HepG2 (cell line): ENCODE measurements around the gene MATN1. TPM values are rescaled to one million over a fixed set of nuclear protein-coding genes. Genes with fewer than 3 reads are reported as not detected.

ENCODE experiments used
- ATAC-seq: fragments of 200-7000 bp; cut with Tn5 transposase; 3 replicates; pipeline ENCODE4 v1.9.1; 2020; ENCODE audit warnings: mild to moderate bottlenecking, moderate library complexity
- BruUV-seq: library from RNA; stranded (reverse); fragments of 400-500 nt; replicated peaks from 2 replicates; lab custom pipeline; 2021; lab: Mats Ljungman, UMichigan
- CTCF ChIA-PET: fragments of 300-600 bp; formaldehyde crosslinking; extraction: SDS; loops from one replicate; lab custom pipeline; 2021; ENCODE audit warnings: low total read pairs, inconsistent platforms, low intra/inter-chr PET ratio; lab: Yijun Ruan, JAX
- POLR2A ChIA-PET: fragments of 350-600 bp; sonication (Branson Sonifier 250); formaldehyde crosslinking; loops from one replicate; lab custom pipeline; 2020; ENCODE audit warnings: antibody characterized with exemption, inconsistent platforms; lab: Yijun Ruan, JAX
- DNase-seq: peaks from one replicate; pipeline ENCODE4 v3.0.0-alpha.2; 2015; ENCODE audit warnings: low spot score
- FAIRE-seq: peaks from 3 replicates; lab custom pipeline; 2011; peaks lifted over from hg19 to GRCh38; lab: Jason Lieb, UNC
- H2AFZ ChIP-seq: one replicate; pipeline ENCODE4 v1.6.1; 2011; ENCODE audit warnings: low read length, inconsistent platforms
- H3K27ac ChIP-seq: fragments of 300-600 bp; 3 replicates; pipeline ENCODE4 v1.8.0; 2011; ENCODE audit warnings: mixed run types, mild to moderate bottlenecking, mixed read lengths, low read length, inconsistent platforms; ENCODE audit not compliant: insufficient read depth; ENCODE audit errors: extremely low read length
- H3K27me3 ChIP-seq, 2 experiments: fragments of 200-600 bp in 1 of 2; 2 replicates in 1 of 2; 3 replicates in 1 of 2; pipeline versions ENCODE4 v1.6.0 to v1.8.0; 2011; ENCODE audit warnings: low read length in 2 of 2, mild to moderate bottlenecking in 2 of 2, moderate library complexity in 2 of 2, inconsistent platforms in 1 of 2; ENCODE audit not compliant: insufficient read depth in 2 of 2, control insufficient read depth in 1 of 2
- H3K36me3 ChIP-seq, 2 experiments: fragments of 200-600 bp in 1 of 2; replicated peaks in 1 of 2; 2 replicates in 1 of 2; 3 replicates in 1 of 2; pipeline versions ENCODE4 v1.5.1 to v1.8.0; 2011; ENCODE audit warnings: low read length in 2 of 2, inconsistent platforms in 1 of 2; ENCODE audit not compliant: insufficient read depth in 2 of 2, control insufficient read depth in 1 of 2
- H3K4me1 ChIP-seq: 2 replicates; pipeline ENCODE4 v1.5.1; 2012; ENCODE audit warnings: low read length, inconsistent platforms; ENCODE audit not compliant: insufficient read depth
- H3K4me2 ChIP-seq: 2 replicates; pipeline ENCODE4 v1.6.0; 2011; ENCODE audit warnings: low read depth, low read length, inconsistent platforms
- H3K4me3 ChIP-seq, 3 experiments: fragments of 200-600 bp in 1 of 3; sonication (generic), shearing (Covaris generic) in 1 of 3; replicated peaks in 1 of 3; 2 replicates each; pipeline ENCODE4 v1.5.1; 2011 to 2016; ENCODE audit warnings: low read length in 3 of 3, inconsistent platforms in 2 of 3, low read depth in 2 of 3, mild to moderate bottlenecking in 2 of 3, control low read depth in 1 of 3, mixed read lengths in 1 of 3; ENCODE audit not compliant: insufficient read depth in 1 of 3
- H3K79me2 ChIP-seq: one replicate; pipeline ENCODE4 v1.6.1; 2011; ENCODE audit warnings: low read length, inconsistent platforms; ENCODE audit not compliant: insufficient read depth
- H3K9ac ChIP-seq: 2 replicates; pipeline ENCODE4 v1.6.0; 2011; ENCODE audit warnings: mild to moderate bottlenecking, low read depth, low read length, inconsistent platforms; ENCODE audit not compliant: insufficient read depth
- H3K9me3 ChIP-seq: 2 replicates; pipeline ENCODE4 v1.5.1; 2012; ENCODE audit warnings: mild to moderate bottlenecking, low read length
- H4K20me1 ChIP-seq: 2 replicates; pipeline ENCODE4 v1.6.0; 2011; ENCODE audit warnings: inconsistent platforms, mild to moderate bottlenecking, low read length, moderate library complexity; ENCODE audit not compliant: insufficient read depth
- BCL6 ChIP-seq: IDR thresholded peaks from 2 replicates; pipeline ENCODE4 v1.6.1; 2016; ENCODE audit warnings: missing genetic modification reagents, missing compliant biosample characterization
- CAMTA2 ChIP-seq: sonication (generic); formaldehyde crosslinking; IDR thresholded peaks from 2 replicates; pipeline ENCODE4 v1.4.0; 2020; ENCODE audit warnings: mild to moderate bottlenecking, missing genetic modification reagents, borderline replicate concordance
- HNRNPH1 ChIP-seq: fragments of 200-400 bp; formaldehyde crosslinking; optimal IDR thresholded peaks from 2 replicates; pipeline ENCODE3; 2017; ENCODE audit warnings: mild to moderate bottlenecking, low read depth, low read length
- HOXA3 ChIP-seq: sonication (generic); formaldehyde crosslinking; IDR thresholded peaks from 2 replicates; pipeline ENCODE4 v1.5.0; 2020; ENCODE audit warnings: missing genetic modification reagents
- NBN ChIP-seq: fragments of 450-650 bp; conservative IDR thresholded peaks from 2 replicates; pipeline ENCODE4 v1.6.1; 2017
- NRL ChIP-seq: sonication (generic); formaldehyde crosslinking; IDR thresholded peaks from 2 replicates; pipeline ENCODE4 v1.5.0; 2020; ENCODE audit warnings: missing genetic modification reagents, mild to moderate bottlenecking, moderate library complexity, borderline replicate concordance
- PCBP2 ChIP-seq: fragments of 200-400 bp; formaldehyde crosslinking; optimal IDR thresholded peaks from 2 replicates; pipeline ENCODE3; 2018; ENCODE audit warnings: low read length, low read depth; ENCODE audit not compliant: poor library complexity, severe bottlenecking
- RNF2 ChIP-seq: fragments of 450-650 bp; conservative IDR thresholded peaks from 2 replicates; pipeline ENCODE4 v1.6.1; 2016; ENCODE audit warnings: low read depth
- SIN3B ChIP-seq: fragments of 150-350 bp; IDR thresholded peaks from 2 replicates; pipeline ENCODE4 v1.6.1; 2014; ENCODE audit warnings: low read length
- SIX4 ChIP-seq: sonication (generic); formaldehyde crosslinking; IDR thresholded peaks from 2 replicates; pipeline ENCODE4 v1.4.0; 2020; ENCODE audit warnings: missing genetic modification reagents
- ZNF143 ChIP-seq: sonication (generic); formaldehyde crosslinking; IDR thresholded peaks from 2 replicates; pipeline ENCODE4 v1.4.0; 2020; ENCODE audit warnings: missing genetic modification reagents
- ZNF24 ChIP-seq: fragments of 450-650 bp; IDR thresholded peaks from 2 replicates; pipeline ENCODE4 v1.6.1; 2017; ENCODE audit warnings: antibody characterized with exemption, mild to moderate bottlenecking
- ZNF761 ChIP-seq: sonication (generic); formaldehyde crosslinking; conservative IDR thresholded peaks from 2 replicates; pipeline ENCODE4 v1.4.0; 2020; ENCODE audit warnings: mild to moderate bottlenecking, missing genetic modification reagents
- WGBS: methylation state at CpG from one replicate; pipeline ENCODE4 v1.1.6; 2017; ENCODE audit warnings: low lambda C conversion rate; 5-methylcytosine and 5-hydroxymethylcytosine counted together
- in situ Hi-C: cut with HindIII; loops from 2 replicates; pipeline ENCODE4 v1.10.0; 2017; ENCODE audit warnings: low pct_unique_long_range_greater_than_20kb; ENCODE audit not compliant: extremely low pct_ligation_motif_present
- intact Hi-C: fragments of 100-400 bp; cut with micrococcal nuclease; formaldehyde crosslinking; loops from one replicate; pipeline ENCODE4 v1.10.0; 2022; ENCODE audit not compliant: unreplicated experiment
- polyA plus RNA-seq, 8 experiments: library from polyadenylated mRNA; depleted of rRNA in 3 of 8; stranded (reverse) in 7 of 8; unstranded in 1 of 8; fragments of >200 nt; fragmentation: Illumina TruSeq in 4 of 8; extraction: Trizol in 4 of 8; gene quantifications; 2 replicates each; pipeline versions ENCODE4 v1.2.1 to v1.2.3, GENCODE V29; 2011 to 2016; ENCODE audit warnings: low read depth in 4 of 8, missing spikeins in 1 of 8, mixed read lengths in 1 of 8; ENCODE audit not compliant: insufficient read depth in 1 of 8
- total RNA-seq, 5 experiments: library from RNA; depleted of rRNA; stranded (reverse); fragments of >200 nt; fragmentation: Illumina TruSeq; extraction: Trizol; gene quantifications; 2 replicates each; pipeline ENCODE4 v1.2.3, GENCODE V29; 2016; ENCODE audit warnings: low read depth in 1 of 5
- TF ChIP-seq, protein P1 (sequence below): sonication (generic); formaldehyde crosslinking; IDR thresholded peaks from 2 replicates; pipeline ENCODE4 v1.5.0; 2020; ENCODE audit warnings: missing genetic modification reagents
- TF ChIP-seq, protein P2 (sequence below): sonication (generic); formaldehyde crosslinking; IDR thresholded peaks from 2 replicates; pipeline ENCODE4 v1.8.1; 2023; ENCODE audit warnings: mild to moderate bottlenecking, missing genetic modification reagents, borderline replicate concordance
- TF ChIP-seq, protein P3 (sequence below): sonication (generic); formaldehyde crosslinking; IDR thresholded peaks from 2 replicates; pipeline ENCODE4 v1.5.1; 2020; ENCODE audit warnings: mild to moderate bottlenecking, missing genetic modification reagents, moderate library complexity
- TF ChIP-seq, protein P4 (sequence below): sonication (generic); formaldehyde crosslinking; IDR thresholded peaks from 2 replicates; pipeline ENCODE4 v1.4.0; 2020; ENCODE audit warnings: missing genetic modification reagents, borderline replicate concordance

The MATN1 gene
- total and polyA plus RNA-seq, 2 of the 13 experiments (the other 11 are each of a cell fraction or from before 2014, with no cell fraction given): 0.04 to 0.05 TPM

DNA sequence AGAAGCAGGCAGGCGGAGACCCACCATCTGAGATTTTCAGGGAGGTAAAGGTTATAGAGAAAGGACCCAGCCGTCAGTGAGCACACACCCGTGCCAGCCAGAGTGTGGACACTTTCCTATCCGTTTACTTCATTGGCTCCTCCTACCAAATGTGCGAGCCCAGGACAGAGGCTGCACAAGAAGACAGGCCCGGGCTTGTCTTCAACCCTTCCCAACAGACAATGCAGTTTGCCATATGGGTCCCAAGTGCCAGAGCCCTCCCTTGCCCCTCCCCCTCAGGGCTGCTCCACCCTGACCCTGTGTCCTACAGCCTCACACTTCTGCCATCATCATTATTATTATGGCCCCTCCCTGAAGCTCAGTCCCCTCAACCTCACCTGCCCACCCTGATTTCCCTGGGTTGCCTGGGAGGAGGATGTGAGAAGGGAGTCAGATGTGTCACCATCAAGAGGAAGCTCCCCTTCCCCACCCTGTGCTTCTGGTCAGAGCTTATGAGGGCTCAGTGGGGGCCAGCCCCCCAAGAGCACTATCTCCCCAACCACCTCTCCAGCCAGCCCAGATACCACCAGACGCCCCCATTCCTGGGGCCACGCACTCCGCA lies 24.8 kb upstream of the MATN1 start:
- Histone ChIP-seq H4K20me1 (no peaks in the 10 kb centered on the region), H2AFZ (no peak overlapping the region), H3K79me2 (no peaks in the 10 kb centered on the region), H3K27ac (no peak overlapping the region), H3K4me2 (no peak overlapping the region), H3K4me1 (peaks cover 72% of the 10 kb centered on the region), H3K9me3 (no peaks in the 10 kb centered on the region), H3K27me3 (0 out of 5 replicates have a peak, but pooled peaks cover 0 to 1% of the 10 kb centered on the region in 2 experiments), H3K9ac (no peak overlapping the region), H3K36me3 (no peaks in the 10 kb centered on the region), H3K4me3 (no peak overlapping the region)
- in situ Hi-C loops: no loop called here
- no peak for FAIRE-seq
- no peak for ATAC-seq
- intact Hi-C loops: no loop called here
- DNase-seq: no peak
- CTCF ChIA-PET: no interaction called here
- BruUV-seq: no TSS peak
- 74% methylated on average over 6 of the region's 9 CpGs for WGBS
- POLR2A ChIA-PET: interaction anchor here (1.6 kb wide), 1 partner anchor 30 kb away, joined by 3 read pairs; no protein-coding TSS in a partner anchor
- TF ChIP-seq CAMTA2 (CRISPR knock-in tag) (no peak), ZNF761 (CRISPR knock-in tag) (no peak), BCL6 (CRISPR knock-in tag) (no peak), PCBP2 (no peak), SIN3B (no peak), RNF2 (no peak), NRL (CRISPR knock-in tag) (no peak), HNRNPH1 (no peak), SIX4 (no peak), NBN (no peak), HOXA3 (CRISPR knock-in tag) (no peak), ZNF24 (no peak), ZNF143 (CRISPR knock-in tag) (no peak)
- TF ChIP-seq, protein P1, sequence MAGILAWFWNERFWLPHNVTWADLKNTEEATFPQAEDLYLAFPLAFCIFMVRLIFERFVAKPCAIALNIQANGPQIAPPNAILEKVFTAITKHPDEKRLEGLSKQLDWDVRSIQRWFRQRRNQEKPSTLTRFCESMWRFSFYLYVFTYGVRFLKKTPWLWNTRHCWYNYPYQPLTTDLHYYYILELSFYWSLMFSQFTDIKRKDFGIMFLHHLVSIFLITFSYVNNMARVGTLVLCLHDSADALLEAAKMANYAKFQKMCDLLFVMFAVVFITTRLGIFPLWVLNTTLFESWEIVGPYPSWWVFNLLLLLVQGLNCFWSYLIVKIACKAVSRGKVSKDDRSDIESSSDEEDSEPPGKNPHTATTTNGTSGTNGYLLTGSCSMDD (CRISPR knock-in tag): no peak
- TF ChIP-seq, protein P2, sequence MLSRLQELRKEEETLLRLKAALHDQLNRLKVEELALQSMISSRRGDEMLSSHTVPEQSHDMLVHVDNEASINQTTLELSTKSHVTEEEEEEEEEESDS (CRISPR knock-in tag): no peak
- TF ChIP-seq, protein P3, sequence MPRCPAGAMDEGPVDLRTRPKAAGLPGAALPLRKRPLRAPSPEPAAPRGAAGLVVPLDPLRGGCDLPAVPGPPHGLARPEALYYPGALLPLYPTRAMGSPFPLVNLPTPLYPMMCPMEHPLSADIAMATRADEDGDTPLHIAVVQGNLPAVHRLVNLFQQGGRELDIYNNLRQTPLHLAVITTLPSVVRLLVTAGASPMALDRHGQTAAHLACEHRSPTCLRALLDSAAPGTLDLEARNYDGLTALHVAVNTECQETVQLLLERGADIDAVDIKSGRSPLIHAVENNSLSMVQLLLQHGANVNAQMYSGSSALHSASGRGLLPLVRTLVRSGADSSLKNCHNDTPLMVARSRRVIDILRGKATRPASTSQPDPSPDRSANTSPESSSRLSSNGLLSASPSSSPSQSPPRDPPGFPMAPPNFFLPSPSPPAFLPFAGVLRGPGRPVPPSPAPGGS (CRISPR knock-in tag): no peak
- TF ChIP-seq, protein P4, sequence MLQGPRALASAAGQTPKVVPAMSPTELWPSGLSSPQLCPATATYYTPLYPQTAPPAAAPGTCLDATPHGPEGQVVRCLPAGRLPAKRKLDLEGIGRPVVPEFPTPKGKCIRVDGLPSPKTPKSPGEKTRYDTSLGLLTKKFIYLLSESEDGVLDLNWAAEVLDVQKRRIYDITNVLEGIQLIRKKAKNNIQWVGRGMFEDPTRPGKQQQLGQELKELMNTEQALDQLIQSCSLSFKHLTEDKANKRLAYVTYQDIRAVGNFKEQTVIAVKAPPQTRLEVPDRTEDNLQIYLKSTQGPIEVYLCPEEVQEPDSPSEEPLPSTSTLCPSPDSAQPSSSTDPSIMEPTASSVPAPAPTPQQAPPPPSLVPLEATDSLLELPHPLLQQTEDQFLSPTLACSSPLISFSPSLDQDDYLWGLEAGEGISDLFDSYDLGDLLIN (CRISPR knock-in tag): no peak
